ENCODE measurements around the gene SCAF1.

The SCAF1 gene

GRCh38 chr19:49602806-49603205, 39.2 kb upstream of the SCAF1 start:
- ChIA-PET POLR2A (no interaction called here), CTCF (no interaction called here)
- no peak for DNase-seq (ENCODE audit: extremely low spot score)
- no peak for TF ChIP-seq CTCF (IDR thresholded peaks at IDR 0.05; ENCODE audit: control extremely low read depth, extremely low read depth, low read depth, missing control alignments)

GRCh38 chr19:49605605-49606004, 36.4 kb upstream of the SCAF1 start:
- no peak for DNase-seq (ENCODE audit: extremely low spot score)
- no peak for TF ChIP-seq CTCF (IDR thresholded peaks at IDR 0.05; ENCODE audit: control extremely low read depth, extremely low read depth, low read depth, missing control alignments)
- ChIA-PET POLR2A (no interaction called here), CTCF (no interaction called here)

GRCh38 chr19:49609499-49610092, 32.4 kb upstream of the SCAF1 start:
- ChIA-PET CTCF (interaction anchor here (2.0 kb wide), 1 partner anchor 39 kb away, joined by 5 read pairs; no protein-coding TSS in a partner anchor), POLR2A (interaction anchor here (0.6 kb wide), 1 partner anchor 23 kb away, joined by 3 read pairs; no protein-coding TSS in a partner anchor)
- no peak for TF ChIP-seq CTCF (IDR thresholded peaks at IDR 0.05; ENCODE audit: control extremely low read depth, extremely low read depth, low read depth, missing control alignments)
- no peak for DNase-seq (ENCODE audit: extremely low spot score)

- no peak for DNase-seq (ENCODE audit: extremely low spot score)
- ChIA-PET CTCF (no interaction called here), POLR2A (no interaction called here)
- TF ChIP-seq CTCF (IDR thresholded peaks at IDR 0.05; ENCODE audit: control extremely low read depth, extremely low read depth, low read depth, missing control alignments), result no peak
Observed at GRCh38 chr19:49613374-49613773, 28.6 kb upstream of the SCAF1 start.

- ChIA-PET CTCF (no interaction called here), POLR2A (no interaction called here)
- no peak for TF ChIP-seq CTCF (IDR thresholded peaks at IDR 0.05; ENCODE audit: control extremely low read depth, extremely low read depth, low read depth, missing control alignments)
- no peak for DNase-seq (ENCODE audit: extremely low spot score)
Observed at GRCh38 chr19:49614096-49614833, 27.7 kb upstream of the SCAF1 start.

GRCh38 chr19:49615861-49616260, 26.1 kb upstream of the SCAF1 start:
- TF ChIP-seq CTCF (IDR thresholded peaks at IDR 0.05; ENCODE audit: control extremely low read depth, extremely low read depth, low read depth, missing control alignments), result no peak
- ChIA-PET CTCF (interaction anchor here (0.9 kb wide), 1 partner anchor 45 kb away, joined by 3 read pairs; no protein-coding TSS in a partner anchor), POLR2A (no interaction called here)
- DNase-seq (ENCODE audit: extremely low spot score), result no peak
